GM18508 (cell line): ENCODE results near the gene SIK3.
"Not testable (repeated sequence)": the region's sequence is repeated elsewhere in the genome, so short reads cannot be mapped to it uniquely, and the experiment has no call there.

ENCODE experiments used
- ATAC-seq: cut with Tn5 transposase; IDR thresholded peaks from one replicate; pipeline ENCODE4 v1.9.1; 2021; ENCODE audit warnings: moderate number of reproducible peaks; ENCODE audit not compliant: insufficient read depth, unreplicated experiment

The SIK3 gene

DNA sequence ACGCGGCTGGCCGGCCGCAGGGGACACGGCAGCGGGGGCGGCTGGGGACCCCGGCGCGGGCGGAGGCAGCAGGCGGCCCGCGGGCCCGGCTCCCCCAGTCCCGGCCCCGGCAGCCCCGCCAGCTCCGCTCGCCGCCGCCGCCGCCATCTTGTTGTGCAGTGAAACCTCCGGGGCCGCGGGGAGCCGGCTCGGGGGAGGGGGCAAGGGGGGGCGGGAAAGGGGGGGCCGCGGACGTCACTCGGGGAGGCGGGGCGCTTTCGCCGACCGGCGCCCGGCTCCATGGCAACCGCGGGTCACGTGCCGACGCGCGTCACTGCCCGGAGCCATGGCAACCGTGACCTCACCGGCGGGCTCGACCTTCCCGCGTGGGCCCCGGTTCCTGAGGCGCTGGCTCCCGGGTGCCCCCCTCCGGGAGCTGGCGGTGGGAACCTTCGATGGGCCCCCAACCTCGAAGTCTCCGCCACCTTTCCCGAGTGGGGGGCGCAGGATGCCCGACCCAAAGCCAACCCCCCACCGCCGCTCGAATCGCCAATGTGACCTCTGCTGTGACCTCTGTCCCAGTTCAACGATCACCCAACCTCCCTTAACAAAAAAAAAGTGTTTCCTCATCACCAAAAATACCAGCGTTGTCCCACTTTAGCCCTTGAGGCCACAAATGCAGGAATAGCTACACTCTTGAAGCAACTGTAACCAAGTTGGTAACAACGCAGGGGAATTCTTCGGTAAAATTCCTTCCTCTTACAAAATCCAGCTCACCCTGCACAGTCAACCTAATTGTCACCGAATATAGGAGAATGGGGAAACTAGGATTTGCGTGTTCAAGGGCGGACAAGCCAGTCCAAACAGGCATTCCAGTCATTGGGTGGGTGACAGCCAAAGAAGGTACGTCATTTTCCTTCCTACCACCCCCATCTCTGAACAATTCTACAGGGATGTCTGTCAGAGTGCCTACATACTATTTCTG is at the start of gene SIK3:
TSS of gene SIK3 (minus strand) at position 160 of the 964 bp plus-strand sequence. CDS start at position 147, 13 bp downstream.
- ATAC-seq, result no peak

- no peak for ATAC-seq
These were observed 48.3 kb upstream of the SIK3 start for GRCh38 chr11:117146521-117146920.

DNA sequence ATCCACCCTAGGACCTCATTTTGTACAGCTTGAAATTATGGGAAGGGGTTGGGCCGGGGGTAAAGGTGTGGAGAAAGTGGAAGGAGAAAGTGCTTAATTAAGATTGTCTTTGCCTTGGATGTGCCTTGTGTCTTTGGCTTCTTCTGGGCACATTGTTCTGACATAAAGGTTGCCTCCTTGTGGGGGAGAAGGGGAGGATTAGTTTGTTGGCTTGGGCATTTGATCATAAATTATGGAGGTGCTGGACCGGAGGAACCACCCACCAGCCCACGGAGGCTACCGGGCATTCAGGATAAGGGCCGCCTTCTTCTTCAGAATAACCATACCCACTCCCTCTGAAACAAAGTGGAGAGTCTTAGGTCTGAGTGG is 47.1 kb upstream of the SIK3 start:
- no peak for ATAC-seq

DNA sequence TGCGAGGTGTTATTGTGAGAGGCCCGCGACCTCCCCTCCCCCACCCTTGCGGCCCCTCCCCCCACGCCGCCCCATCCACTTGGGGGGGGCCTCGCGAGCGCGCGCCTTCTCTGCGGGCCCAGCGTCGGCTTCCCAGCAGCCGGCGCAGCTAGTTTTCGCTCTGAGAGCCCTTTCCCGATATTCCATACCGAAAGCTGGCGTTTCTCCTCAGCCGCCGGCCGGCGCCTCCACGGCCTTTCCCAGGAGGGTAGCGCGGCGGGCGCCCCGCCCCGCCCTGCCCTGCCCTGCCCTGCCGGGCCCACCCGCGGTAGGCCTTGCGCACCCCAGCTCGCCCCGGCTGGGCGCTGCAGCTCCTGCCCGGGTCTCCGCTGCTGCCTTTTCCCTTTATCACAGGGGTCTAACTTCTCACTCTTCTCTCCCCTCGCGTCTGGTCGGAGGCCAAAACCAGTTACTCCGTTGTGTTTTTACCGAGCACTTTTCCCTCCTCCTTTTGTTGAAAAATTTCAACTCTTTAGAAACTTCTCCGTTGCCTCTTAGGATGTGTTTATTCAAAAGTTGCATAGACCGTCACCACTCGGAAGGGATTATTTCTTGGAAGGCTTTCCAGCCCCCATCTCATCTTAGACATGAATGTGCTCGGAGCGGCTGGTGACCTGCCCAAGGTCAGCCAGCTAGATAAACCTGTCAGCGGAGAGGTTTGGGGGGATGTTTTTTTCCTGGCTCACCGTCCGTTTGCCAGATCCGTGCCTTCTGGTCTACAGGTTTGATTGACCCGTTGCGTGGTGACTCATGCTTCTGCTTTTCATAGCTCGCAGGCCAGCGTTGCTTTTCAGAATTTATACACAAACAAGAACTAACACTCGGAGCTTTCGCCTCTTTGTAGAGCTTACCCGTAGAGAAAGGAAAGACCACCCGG is 46.5 kb upstream of the SIK3 start:
- ATAC-seq, result peak; percentile 27

DNA sequence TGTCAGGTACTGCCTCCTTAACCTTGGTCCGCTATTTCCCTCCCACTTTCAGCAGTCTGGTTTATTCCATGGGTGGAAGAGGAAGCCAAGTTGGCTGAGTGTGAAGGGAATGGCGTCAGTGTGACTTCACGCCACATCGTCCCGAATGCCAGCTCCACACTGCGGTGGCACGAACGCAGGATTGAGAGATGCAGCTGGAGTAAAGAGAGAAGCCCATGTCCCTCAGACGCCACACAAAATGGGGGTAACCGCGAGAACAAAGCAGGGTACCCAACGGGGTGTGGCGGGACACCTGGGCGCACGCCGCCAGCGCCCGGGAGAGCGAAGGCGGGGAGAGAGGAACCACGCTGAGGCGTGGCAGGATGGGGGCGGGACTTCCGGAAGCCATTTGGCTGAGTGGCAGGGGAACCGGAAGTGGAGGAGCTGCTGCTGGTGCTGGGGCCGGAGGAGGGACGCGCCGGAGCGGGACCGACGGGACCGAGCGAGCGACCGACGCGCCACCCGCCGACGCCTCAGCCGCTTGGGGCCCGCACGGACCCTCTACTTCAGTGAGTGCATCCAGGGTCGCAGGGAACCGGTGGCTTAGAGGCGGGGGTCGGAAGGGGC is 45.7 kb upstream of the SIK3 start, which contains the start of gene PAFAH1B2:
TSS of gene PAFAH1B2 (plus strand) at position 417 of the 606 bp plus-strand sequence. CDS start 8,161 bp downstream, outside the sequence.
- peak; percentile 67 for ATAC-seq

GRCh38 chr11:117143390-117143789 is 45.2 kb upstream of the SIK3 start:
- no peak for ATAC-seq

DNA sequence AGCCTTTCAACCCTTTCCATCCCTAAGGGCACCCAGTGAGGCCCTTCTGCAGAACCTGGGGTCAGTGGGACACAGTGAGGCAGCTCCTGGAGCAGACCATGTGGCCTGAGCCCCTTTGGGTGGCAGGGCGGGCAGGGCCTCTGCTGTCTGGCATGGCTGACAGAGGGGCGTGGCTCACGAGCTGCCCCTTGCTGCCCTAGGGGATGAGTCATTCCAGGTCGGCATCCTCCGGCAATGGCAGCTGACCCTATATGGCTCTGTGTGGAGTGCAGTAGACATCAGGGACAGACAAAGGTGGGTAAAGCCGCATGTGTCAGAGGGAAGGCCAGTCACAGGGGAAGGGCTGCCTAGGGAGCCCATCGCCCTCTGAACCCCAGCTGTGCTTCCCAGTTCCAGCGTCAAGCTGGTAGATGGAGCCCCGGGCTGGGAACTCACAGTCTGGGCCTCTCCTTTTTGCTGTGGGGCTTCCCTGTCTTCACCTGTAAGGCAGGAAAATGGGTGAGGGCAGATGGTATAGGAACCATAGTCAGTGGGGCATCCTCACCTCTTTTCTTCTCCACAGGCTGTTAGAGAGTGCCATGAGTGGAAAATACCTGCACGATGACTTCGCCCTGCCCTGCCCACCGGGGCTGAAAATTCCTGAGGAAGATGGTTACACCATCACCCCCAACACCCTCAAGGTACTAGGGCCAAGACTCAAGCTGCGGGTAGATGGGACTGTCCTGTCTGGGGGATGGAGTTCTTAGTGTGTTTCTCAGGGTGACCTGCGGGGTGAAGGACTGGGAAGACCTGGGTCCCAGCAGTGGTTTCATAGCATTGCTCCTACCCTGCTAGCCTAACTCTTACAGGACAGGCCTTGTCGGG is 39.2 kb upstream of the SIK3 start:
- ATAC-seq, result not testable (repeated sequence)

DNA sequence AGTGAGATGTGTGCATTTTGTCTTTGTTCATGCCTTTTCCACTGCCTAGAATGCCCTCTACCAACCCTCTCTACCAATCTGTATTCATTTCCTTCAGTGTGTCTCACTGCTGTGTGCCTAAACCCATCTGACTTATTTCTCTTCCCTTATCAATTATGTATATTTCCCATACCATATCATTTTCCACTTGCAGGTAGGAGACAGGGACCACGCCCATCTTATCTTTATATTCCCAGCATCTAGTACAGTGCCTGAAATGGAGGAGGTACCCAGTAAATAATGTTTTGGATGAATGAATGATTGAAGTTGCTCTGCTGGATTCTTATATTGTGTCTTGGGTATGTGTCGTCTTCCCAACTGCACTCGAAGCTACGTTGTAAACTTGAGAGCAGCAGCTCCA is 36.8 kb upstream of the SIK3 start:
- ATAC-seq, result not testable (repeated sequence)

- no peak for ATAC-seq
These were observed 36.2 kb upstream of the SIK3 start for GRCh38 chr11:117134431-117134830.

DNA sequence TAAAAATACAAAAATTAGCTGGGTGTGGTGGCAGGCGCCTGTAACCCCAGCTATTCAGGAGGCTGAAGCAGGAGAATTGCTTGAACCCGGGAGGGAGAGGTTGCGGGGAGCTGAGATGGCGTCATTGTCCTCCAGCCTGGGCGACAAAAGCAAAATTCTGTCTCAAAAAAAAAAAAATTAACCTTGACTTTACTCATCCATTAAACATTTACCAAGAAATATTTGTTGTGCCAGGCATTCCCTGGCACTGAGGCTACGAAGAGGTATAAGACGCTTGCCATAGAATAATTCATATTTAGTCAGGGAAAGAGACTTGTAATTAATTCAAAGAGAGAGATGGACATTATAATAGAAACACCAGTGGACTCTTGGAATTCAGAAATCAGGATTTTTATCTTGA is 32.7 kb upstream of the SIK3 start:
- no peak for ATAC-seq

GRCh38 chr11:117130396-117130795 is 32.2 kb upstream of the SIK3 start:
- ATAC-seq, result not testable (repeated sequence)

DNA sequence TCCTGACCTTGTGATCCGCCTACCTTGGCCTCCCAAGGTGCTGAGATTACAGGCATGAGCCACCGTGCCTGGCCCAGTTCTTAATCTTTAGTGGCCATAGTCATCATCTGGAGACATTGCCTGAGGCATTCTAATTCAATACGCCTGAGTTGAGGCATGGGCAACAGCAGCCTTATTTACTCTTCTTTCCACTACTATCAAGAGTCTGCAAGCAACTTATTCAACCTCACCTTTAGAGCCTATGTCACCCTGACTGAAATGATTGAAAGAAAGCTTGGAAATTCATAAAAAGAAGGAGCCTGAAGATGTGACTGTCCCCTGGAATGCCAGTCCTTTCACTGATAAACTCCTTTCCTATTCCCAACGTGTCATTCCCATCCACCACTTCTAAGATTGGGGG is 30.1 kb upstream of the SIK3 start:
- no peak for ATAC-seq

GRCh38 chr11:117127171-117127901 is 29.1 kb upstream of the SIK3 start:
- ATAC-seq, result no peak

GRCh38 chr11:117126223-117126965 is 28.2 kb upstream of the SIK3 start:
- ATAC-seq, result no peak

DNA sequence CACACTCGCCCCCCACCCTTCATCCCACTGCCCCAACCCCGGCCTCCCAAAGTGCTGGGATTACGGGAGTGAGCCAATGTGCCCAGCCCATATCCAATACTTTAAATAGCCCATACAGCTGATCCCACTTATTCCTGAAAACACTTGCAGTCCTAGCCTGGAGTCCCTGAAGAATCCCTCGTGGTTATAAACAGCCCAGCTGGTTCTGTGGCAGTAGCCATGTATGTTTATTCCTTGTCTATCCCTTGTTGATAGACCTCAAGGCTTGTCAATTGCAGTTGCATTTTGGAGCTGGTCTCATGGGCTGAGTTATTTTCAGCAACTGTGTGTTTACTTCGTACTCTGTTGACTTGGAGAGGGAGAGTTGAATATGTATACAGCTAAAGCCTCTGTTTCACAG is 24.3 kb upstream of the SIK3 start:
- no peak for ATAC-seq

GRCh38 chr11:117121176-117121575 is 22.9 kb upstream of the SIK3 start:
- no peak for ATAC-seq

DNA sequence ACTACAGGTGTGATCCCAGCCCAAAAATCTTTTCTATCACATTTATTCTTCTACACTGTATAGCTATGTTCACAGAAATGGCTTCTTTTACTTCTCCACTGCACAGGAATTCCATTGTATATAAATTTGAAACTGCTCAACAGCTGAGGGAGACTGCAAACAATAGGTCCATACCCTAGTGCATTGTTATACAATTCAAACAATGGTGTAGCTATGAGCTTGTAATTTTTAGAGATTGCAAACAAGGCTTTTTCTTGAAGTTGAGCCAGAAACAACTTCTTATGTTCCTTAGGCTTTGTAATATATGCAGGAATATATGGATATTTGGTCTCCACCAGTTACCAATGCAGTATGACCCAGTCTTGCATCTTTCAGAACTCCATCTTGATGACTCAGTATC is 19.5 kb upstream of the SIK3 start:
- ATAC-seq, result no peak

- ATAC-seq, result not testable (repeated sequence)
These were observed 14.7 kb upstream of the SIK3 start for GRCh38 chr11:117112939-117113338.
